Measurements from ENCODE around the gene SLC38A4. TPM values are rescaled to one million over a fixed set of nuclear protein-coding genes. Genes with fewer than 3 reads are reported as not detected.

Gene SLC38A4
- total and polyA plus RNA-seq, 9 of the 15 experiments (the other 6 are each of a cell fraction or from before 2014, with no cell fraction given): 0.16 TPM; not detected in 8

- ATAC-seq: no peak
- intact Hi-C loops (cut with micrococcal nuclease): no loop called here
- Histone ChIP-seq H3K27ac (ENCODE audit: extremely low read depth, low read depth, low read length) (no peak overlapping the region), H2AFZ (ENCODE audit: low read depth, low read length) (no peak overlapping the region), H3K4me1 (replicated peaks in 1 of 2; ENCODE audit: control insufficient read depth in 2 of 2, insufficient read depth in 2 of 2, low read length in 2 of 2) (no peaks in the 10 kb centered on the region), H4K20me1 (replicated peaks; ENCODE audit: control insufficient read depth, insufficient read depth, low read length) (no peaks in the 10 kb centered on the region), H3K79me2 (ENCODE audit: control insufficient read depth, insufficient read depth, low read length) (no peaks in the 10 kb centered on the region), H3K4me3 (no peak overlapping the region), H3K9ac (ENCODE audit: insufficient read depth in 1 of 2, low read depth in 2 of 2, low read length in 2 of 2) (no peak overlapping the region), H3K36me3 (ENCODE audit: control insufficient read depth, insufficient read depth, low read length) (no peaks in the 10 kb centered on the region), H3K9me3 (replicated peaks; ENCODE audit: control insufficient read depth, insufficient read depth, low read depth, low read length) (no peaks in the 10 kb centered on the region), H3K9me1 (ENCODE audit: control insufficient read depth, insufficient read depth, low read length) (no peaks in the 10 kb centered on the region), H3K4me2 (ENCODE audit: insufficient read depth, low read length) (no peak overlapping the region), H3K27me3 (ENCODE audit: control insufficient read depth in 2 of 2, insufficient read depth in 2 of 2, low read length in 2 of 2) (no peaks in the 10 kb centered on the region)
- no peak for DNase-seq (ENCODE audit: extremely low read depth in 1 of 4, low spot score in 3 of 4)
- no peak for FAIRE-seq
- ChIA-PET CTCF (ENCODE audit: low intra/inter-chr PET ratio) (no interaction called here), POLR2A (interaction anchor here (0.6 kb wide), 2 partner anchors 25 to 419 kb away, joined by 3 read pairs; no protein-coding TSS in a partner anchor)
- in situ Hi-C loops (cut with MboI): no loop called here
- no TSS peak for BruUV-seq (replicated peaks)
- 0% methylated on average over 1 of the region's 1 CpG for WGBS (ENCODE audit: insufficient coverage, low coverage, missing lambda C conversion rate)
- TF ChIP-seq, protein P1, sequence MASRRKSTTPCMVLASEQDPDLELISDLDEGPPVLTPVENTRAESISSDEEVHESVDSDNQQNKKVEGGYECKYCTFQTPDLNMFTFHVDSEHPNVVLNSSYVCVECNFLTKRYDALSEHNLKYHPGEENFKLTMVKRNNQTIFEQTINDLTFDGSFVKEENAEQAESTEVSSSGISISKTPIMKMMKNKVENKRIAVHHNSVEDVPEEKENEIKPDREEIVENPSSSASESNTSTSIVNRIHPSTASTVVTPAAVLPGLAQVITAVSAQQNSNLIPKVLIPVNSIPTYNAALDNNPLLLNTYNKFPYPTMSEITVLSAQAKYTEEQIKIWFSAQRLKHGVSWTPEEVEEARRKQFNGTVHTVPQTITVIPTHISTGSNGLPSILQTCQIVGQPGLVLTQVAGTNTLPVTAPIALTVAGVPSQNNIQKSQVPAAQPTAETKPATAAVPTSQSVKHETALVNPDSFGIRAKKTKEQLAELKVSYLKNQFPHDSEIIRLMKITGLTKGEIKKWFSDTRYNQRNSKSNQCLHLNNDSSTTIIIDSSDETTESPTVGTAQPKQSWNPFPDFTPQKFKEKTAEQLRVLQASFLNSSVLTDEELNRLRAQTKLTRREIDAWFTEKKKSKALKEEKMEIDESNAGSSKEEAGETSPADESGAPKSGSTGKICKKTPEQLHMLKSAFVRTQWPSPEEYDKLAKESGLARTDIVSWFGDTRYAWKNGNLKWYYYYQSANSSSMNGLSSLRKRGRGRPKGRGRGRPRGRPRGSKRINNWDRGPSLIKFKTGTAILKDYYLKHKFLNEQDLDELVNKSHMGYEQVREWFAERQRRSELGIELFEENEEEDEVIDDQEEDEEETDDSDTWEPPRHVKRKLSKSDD (conservative IDR thresholded peaks at IDR 0.05; ENCODE audit: low read length): no peak
- no peak for TF ChIP-seq MTA1 (IDR thresholded peaks at IDR 0.05; ENCODE audit: borderline replicate concordance)
- no peak for TF ChIP-seq ZNF780A (CRISPR knock-in tag; IDR thresholded peaks at IDR 0.05)
- TF ChIP-seq ZNF696 (CRISPR knock-in tag; conservative IDR thresholded peaks at IDR 0.05): no peak
- no peak for TF ChIP-seq ZNF431 (CRISPR knock-in tag; IDR thresholded peaks at IDR 0.05)
- no peak for TF ChIP-seq BRF1 (IDR thresholded peaks at IDR 0.05; ENCODE audit: borderline replicate concordance, extremely low read depth, insufficient read length)
- TF ChIP-seq ZNF212 (CRISPR knock-in tag; IDR thresholded peaks at IDR 0.05): no peak
- TF ChIP-seq ZKSCAN3 (CRISPR knock-in tag; IDR thresholded peaks at IDR 0.05): no peak
- TF ChIP-seq ZNF175 (CRISPR knock-in tag; IDR thresholded peaks at IDR 0.05; ENCODE audit: low read depth): no peak
- no peak for TF ChIP-seq FOXK1 (CRISPR knock-in tag; IDR thresholded peaks at IDR 0.05; ENCODE audit: borderline replicate concordance)
- TF ChIP-seq, protein P2, sequence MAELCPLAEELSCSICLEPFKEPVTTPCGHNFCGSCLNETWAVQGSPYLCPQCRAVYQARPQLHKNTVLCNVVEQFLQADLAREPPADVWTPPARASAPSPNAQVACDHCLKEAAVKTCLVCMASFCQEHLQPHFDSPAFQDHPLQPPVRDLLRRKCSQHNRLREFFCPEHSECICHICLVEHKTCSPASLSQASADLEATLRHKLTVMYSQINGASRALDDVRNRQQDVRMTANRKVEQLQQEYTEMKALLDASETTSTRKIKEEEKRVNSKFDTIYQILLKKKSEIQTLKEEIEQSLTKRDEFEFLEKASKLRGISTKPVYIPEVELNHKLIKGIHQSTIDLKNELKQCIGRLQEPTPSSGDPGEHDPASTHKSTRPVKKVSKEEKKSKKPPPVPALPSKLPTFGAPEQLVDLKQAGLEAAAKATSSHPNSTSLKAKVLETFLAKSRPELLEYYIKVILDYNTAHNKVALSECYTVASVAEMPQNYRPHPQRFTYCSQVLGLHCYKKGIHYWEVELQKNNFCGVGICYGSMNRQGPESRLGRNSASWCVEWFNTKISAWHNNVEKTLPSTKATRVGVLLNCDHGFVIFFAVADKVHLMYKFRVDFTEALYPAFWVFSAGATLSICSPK (IDR thresholded peaks at IDR 0.05; ENCODE audit: borderline replicate concordance): no peak
- TF ChIP-seq, protein P3, sequence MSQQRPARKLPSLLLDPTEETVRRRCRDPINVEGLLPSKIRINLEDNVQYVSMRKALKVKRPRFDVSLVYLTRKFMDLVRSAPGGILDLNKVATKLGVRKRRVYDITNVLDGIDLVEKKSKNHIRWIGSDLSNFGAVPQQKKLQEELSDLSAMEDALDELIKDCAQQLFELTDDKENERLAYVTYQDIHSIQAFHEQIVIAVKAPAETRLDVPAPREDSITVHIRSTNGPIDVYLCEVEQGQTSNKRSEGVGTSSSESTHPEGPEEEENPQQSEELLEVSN (IDR thresholded peaks at IDR 0.05; ENCODE audit: borderline replicate concordance in 1 of 2, extremely low read depth in 1 of 2, insufficient read depth in 1 of 2, insufficient read length in 1 of 2, low read depth in 1 of 2, low read length in 1 of 2, poor library complexity in 1 of 2, severe bottlenecking in 1 of 2): no peak
- TF ChIP-seq, protein P4, sequence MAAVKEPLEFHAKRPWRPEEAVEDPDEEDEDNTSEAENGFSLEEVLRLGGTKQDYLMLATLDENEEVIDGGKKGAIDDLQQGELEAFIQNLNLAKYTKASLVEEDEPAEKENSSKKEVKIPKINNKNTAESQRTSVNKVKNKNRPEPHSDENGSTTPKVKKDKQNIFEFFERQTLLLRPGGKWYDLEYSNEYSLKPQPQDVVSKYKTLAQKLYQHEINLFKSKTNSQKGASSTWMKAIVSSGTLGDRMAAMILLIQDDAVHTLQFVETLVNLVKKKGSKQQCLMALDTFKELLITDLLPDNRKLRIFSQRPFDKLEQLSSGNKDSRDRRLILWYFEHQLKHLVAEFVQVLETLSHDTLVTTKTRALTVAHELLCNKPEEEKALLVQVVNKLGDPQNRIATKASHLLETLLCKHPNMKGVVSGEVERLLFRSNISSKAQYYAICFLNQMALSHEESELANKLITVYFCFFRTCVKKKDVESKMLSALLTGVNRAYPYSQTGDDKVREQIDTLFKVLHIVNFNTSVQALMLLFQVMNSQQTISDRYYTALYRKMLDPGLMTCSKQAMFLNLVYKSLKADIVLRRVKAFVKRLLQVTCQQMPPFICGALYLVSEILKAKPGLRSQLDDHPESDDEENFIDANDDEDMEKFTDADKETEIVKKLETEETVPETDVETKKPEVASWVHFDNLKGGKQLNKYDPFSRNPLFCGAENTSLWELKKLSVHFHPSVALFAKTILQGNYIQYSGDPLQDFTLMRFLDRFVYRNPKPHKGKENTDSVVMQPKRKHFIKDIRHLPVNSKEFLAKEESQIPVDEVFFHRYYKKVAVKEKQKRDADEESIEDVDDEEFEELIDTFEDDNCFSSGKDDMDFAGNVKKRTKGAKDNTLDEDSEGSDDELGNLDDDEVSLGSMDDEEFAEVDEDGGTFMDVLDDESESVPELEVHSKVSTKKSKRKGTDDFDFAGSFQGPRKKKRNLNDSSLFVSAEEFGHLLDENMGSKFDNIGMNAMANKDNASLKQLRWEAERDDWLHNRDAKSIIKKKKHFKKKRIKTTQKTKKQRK (IDR thresholded peaks at IDR 0.05; ENCODE audit: borderline replicate concordance, low read depth, low read length): no peak
Measured at GRCh38 chr12:46771268-46771827, 54.4 kb downstream of the SLC38A4 start.
